GM10248 (cell line): ENCODE measurements around the gene POLA1.
"Not testable (repeated sequence)": the region's sequence is repeated elsewhere in the genome, so short reads cannot be mapped to it uniquely, and the experiment has no call there.

Source experiments
- CTCF ChIA-PET: fragments of 300-600 bp; sonication (Branson Sonifier 250); formaldehyde crosslinking; extraction: SDS; loops from one replicate; lab custom pipeline; 2021; ENCODE audit warnings: antibody characterized with exemption; lab: Yijun Ruan, JAX
- POLR2A ChIA-PET: fragments of 350-650 bp; sonication (Branson Sonifier 250); formaldehyde crosslinking; extraction: SDS; loops from one replicate; lab custom pipeline; 2020; ENCODE audit warnings: antibody characterized with exemption; lab: Yijun Ruan, JAX
- DNase-seq: peaks from one replicate; pipeline ENCODE4 v3.0.0; 2012; ENCODE audit errors: extremely low spot score
- TF ChIP-seq, protein P1 (sequence below): IDR thresholded peaks from 2 replicates; pipeline ENCODE4 v1.5.1; 2012; ENCODE audit warnings: mild to moderate bottlenecking, low read depth; ENCODE audit errors: extremely low read depth, missing control alignments, control extremely low read depth

Gene POLA1

DNA sequence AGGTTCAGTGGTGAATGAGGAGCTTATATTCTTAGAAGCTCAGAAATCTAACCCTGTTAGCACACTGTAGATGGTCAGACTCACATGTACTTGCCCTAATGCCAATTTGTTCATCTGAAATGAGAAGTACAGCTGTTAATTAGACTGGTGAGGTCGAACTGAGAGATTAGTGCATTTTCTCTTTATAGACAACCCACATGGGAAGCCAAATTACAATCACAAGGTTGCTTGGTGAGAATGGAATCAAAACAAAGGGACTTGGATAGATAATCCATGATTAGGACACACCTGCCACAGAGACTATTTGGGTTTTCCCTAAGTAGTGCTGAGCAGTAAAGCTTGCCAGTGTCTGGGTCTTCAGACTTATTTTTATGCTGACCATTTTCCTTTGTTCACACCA lies 88.3 kb downstream of the POLA1 start:
- CTCF ChIA-PET, result interaction anchor here (0.9 kb wide), 1 partner anchor 57 kb away, joined by 3 read pairs; no protein-coding TSS in a partner anchor
- TF ChIP-seq, protein P1, sequence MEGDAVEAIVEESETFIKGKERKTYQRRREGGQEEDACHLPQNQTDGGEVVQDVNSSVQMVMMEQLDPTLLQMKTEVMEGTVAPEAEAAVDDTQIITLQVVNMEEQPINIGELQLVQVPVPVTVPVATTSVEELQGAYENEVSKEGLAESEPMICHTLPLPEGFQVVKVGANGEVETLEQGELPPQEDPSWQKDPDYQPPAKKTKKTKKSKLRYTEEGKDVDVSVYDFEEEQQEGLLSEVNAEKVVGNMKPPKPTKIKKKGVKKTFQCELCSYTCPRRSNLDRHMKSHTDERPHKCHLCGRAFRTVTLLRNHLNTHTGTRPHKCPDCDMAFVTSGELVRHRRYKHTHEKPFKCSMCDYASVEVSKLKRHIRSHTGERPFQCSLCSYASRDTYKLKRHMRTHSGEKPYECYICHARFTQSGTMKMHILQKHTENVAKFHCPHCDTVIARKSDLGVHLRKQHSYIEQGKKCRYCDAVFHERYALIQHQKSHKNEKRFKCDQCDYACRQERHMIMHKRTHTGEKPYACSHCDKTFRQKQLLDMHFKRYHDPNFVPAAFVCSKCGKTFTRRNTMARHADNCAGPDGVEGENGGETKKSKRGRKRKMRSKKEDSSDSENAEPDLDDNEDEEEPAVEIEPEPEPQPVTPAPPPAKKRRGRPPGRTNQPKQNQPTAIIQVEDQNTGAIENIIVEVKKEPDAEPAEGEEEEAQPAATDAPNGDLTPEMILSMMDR, result no peak
- DNase-seq, result no peak
- POLR2A ChIA-PET, result no interaction called here

DNA sequence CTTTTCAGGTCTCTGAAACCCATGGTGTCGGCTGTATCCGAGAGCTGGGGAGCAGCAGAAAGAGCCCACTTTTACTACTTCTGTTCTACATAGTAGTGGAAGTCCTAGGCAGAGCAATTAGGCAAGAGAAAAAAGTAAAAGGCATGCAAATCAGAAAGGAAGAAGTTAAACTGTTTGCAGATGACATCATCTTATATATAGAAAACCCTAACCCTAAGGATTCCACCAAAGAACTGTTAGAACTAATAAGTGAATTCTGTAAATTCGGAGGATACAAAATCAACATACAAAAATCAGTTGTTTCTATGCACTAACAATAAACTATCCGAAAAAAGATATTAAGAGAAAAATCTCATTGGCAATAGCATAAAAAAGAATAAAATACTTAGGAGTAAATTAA lies 95.3 kb downstream of the POLA1 start:
- POLR2A ChIA-PET, result interaction anchor here (0.6 kb wide), 1 partner anchor 278 kb away, joined by 3 read pairs; no protein-coding TSS in a partner anchor
- CTCF ChIA-PET, result no interaction called here
- no peak for DNase-seq
- TF ChIP-seq, protein P1, result no peak

DNA sequence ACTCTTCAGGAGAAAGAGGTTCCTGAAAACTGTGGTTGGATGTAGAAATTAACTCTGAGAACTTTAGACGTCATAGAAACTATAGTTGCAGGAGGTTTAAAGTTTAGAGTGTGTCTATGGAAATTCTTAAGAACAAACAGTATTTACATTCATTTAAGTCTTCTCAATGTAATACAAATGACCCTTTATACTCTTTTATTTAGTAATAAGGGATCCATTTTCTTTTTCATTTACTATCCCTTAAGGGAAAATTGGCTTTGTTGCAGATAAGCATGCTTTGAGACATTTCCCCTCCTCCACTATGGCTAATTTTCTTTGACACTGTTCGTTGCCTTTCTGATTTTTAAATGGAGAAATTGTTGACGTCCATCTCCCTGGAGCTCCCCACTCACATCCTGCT lies 96.4 kb downstream of the POLA1 start:
- TF ChIP-seq, protein P1, result no peak
- ChIA-PET CTCF (no interaction called here), POLR2A (no interaction called here)
- no peak for DNase-seq

DNA sequence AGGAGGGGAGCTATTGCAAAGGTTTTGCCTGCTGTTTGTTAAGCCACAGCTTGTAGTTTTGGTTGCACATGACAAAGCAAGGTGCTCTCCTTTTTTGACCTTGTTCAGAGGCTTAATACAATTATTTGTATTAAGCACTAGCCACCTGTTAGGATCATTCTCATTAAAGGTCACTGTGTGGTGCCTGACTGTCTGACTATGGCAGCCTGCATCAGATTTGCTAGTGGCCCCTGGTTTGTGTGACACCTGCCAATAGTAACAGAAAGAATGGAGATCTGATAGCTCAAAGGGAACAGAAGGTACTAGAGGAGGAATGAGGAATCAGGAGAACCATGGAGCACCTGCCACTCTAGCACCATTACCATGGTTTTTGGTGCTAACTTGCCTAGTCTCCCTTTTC lies 102.5 kb downstream of the POLA1 start:
- no peak for DNase-seq
- CTCF ChIA-PET, result no interaction called here
- POLR2A ChIA-PET, result no interaction called here
- TF ChIP-seq, protein P1, result no peak

DNA sequence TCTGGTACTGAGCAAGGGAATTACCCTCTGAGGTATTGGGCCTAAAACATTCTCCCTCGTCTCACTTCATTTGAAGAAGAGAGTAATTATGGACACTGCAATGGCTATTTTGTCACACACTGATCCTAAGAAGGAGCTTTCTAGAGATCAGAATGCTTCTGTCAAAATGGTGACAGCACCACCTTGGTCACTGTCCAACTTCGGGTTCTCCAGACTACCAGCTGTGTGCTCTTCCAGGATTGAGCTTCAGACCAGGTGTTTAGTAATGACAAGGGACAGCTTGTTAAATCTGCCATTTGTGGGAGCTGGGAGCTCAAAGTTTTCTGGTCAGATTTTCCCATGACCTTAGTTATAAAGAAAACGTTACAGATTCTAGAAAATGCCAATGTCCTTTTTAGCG lies 105.4 kb downstream of the POLA1 start:
- ChIA-PET POLR2A (no interaction called here), CTCF (no interaction called here)
- DNase-seq, result no peak
- TF ChIP-seq, protein P1, result no peak

DNA sequence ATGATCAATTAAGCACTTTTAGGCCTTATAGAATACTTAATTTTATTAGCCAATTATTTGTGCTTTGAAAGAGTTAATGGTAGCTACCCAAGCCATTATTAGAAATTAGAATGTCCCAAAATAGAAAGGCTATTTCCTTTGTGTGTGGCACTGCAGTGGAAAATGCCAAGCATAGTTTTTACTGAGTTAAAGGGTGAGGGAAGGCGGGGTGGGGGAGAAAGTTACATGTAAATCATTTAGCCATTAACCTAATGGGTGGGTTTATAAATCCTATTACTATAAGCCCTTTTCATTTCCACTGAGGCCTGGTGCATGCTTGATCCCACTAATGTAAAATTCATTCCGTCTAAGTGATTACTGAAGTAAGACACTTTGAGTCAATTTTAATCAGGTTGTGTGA lies 105.8 kb downstream of the POLA1 start:
- POLR2A ChIA-PET, result no interaction called here
- TF ChIP-seq, protein P1, result no peak
- no peak for DNase-seq
- CTCF ChIA-PET, result no interaction called here

DNA sequence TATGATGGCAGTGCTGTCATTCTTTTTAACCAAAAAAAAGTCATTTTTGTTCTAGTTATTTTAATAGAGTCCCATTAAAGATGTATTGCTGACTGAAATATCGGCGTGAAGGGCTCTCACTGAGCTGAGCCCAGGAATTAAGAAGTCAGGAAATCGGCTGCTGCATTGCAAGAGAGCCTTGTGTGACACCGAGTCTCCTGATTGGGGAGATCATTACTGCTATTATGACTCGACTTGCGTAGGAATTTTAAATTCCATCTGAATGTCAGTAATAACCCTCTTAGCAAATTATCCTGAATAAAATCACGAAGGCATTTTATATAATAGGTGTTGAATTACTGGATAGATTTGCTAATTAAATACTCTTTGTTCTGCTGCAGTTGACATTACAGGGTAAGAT lies 111.5 kb downstream of the POLA1 start:
- ChIA-PET POLR2A (no interaction called here), CTCF (no interaction called here)
- TF ChIP-seq, protein P1, result no peak
- DNase-seq, result no peak

DNA sequence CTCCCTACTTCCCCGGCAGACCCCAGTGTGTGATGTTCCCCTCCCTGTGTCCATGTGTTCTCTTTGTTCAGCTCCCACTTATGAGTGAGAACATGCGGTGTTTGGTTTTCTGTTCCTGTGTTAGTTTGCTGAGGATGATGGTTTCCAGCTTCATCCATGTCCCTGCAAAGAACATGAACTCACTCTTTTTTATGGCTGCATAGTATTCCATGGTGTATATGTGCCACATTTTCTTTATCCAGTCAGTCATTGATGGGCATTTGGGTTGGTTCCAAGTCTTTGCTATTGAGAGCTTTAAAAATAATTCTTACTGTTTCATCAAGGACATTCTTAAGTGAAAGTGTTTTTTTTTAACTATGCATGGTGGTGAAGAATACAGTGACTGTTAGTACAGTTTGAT lies 126.1 kb downstream of the POLA1 start:
- DNase-seq, POLR2A ChIA-PET: not testable (repeated sequence)
- CTCF ChIA-PET, result interaction anchor here (2.2 kb wide), 1 partner anchor 19 kb away, joined by 9 read pairs; no protein-coding TSS in a partner anchor
